Activated CD4-positive, CD25-positive, alpha-beta regulatory T cell treated with anti-CD3 and anti-CD28 coated beads, Interleukin-2, amount 50 U/mL, for 72 hours (primary cell): ENCODE results near the gene RFK.
"Not testable (repeated sequence)": the region's sequence is repeated elsewhere in the genome, so short reads cannot be mapped to it uniquely, and the experiment has no call there.

Source experiments
- DNase-seq: peaks from one replicate; pipeline ENCODE4 v3.0.0; 2021

Gene RFK

GRCh38 chr9:76366275-76366674 lies 28.0 kb downstream of the RFK start:
- DNase-seq = no peak

DNA sequence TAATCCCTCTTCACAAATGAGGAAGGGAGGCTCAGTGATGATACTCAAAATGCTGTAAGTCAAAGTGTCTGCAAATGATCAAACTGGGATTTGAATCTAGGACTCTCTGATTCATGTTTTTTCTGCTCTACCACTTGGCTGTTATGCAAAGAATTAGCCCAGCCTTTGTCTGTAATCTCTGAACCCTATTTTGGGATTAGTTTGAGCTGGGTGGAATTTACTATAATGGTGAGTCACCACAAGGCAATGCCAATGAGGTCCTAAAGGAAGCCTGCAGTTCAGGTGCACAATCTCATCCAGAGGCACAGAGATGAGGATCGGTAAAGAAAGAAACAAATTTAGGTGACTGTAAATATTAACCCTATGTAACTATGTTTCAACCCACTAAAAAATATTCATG lies 29.2 kb downstream of the RFK start:
- DNase-seq = no peak

GRCh38 chr9:76363032-76363395 lies 31.2 kb downstream of the RFK start:
- DNase-seq = no peak

DNA sequence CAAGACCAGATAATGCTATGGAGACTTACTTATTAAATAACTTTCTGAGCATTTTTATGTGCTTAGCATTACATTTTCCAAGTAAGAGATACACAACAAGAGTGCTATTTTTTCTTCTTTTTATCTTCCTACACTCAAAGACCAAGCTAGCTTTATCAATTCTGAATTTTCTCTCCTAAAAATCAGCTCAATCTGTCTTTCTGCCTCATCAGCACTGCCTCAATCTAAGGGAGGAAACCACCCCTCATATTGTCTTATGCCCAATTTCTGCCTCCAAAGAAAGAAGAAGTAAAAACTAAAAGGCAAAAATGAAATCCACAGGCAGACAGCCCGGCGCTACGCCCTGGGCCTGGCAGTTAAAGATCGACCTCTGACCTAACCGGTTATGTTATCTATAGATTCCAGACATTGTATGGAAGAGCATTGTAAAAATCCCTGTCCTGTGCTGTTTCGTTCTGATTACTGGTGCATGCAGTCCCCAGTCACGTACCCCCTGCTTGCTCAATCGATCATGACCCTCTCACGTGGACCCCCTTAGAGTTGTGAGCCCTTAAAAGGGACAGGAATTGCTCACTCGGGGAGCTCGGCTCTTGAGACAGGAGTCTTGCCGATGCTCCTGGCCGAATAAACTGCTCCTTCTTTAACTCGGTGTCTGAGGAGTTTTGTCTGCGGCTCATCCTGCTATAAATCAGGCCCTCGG lies 31.7 kb downstream of the RFK start:
- not testable (repeated sequence) for DNase-seq

- no peak for DNase-seq
Measured at GRCh38 chr9:76359766-76360165, 34.5 kb downstream of the RFK start.

DNA sequence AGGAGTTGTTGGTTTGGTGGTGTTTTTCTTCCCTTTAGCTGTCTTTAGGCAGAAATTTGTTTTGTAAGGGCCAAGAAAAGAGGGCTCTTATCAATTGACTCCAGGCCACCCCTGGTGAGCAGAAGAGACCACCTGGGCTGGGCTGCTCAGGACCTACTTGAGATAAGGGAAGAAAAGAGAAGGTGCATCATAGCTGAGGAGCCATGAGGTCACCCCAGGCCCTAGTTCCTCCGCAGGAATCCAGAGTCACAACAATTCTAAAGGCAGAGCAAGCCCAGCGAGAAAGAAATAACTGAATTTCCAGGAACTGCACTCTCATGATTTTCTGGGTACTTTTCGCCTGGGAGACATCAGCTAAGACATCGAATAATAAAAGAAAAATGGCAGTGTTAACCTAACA lies 34.9 kb downstream of the RFK start:
- no peak for DNase-seq

GRCh38 chr9:76358628-76359280 lies 35.5 kb downstream of the RFK start:
- DNase-seq = no peak

GRCh38 chr9:76357555-76357954 lies 36.7 kb downstream of the RFK start:
- DNase-seq = no peak

GRCh38 chr9:76355886-76356285 lies 38.3 kb downstream of the RFK start:
- no peak for DNase-seq

DNA sequence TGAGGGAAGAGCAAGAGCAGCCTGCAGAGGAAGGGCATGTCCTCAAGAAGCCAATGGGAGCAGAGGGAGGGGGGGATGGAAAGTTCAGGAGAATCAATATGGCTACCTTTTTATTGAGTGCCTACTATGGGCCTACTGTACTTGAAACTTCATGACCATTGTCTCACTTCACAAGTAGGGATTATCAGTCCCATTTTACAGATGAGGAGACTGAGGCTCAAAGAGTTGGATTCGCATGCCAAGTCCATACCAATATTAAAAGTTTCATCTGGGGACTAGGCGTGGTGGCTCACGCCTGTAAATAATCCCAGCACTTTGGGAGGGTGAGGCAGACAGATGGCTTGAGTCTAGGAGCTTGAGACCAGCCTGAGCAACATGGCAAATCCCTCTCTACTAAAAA lies 40.0 kb downstream of the RFK start:
- DNase-seq = no peak

- no peak for DNase-seq
Measured at GRCh38 chr9:76353280-76353679, 40.9 kb downstream of the RFK start.

DNA sequence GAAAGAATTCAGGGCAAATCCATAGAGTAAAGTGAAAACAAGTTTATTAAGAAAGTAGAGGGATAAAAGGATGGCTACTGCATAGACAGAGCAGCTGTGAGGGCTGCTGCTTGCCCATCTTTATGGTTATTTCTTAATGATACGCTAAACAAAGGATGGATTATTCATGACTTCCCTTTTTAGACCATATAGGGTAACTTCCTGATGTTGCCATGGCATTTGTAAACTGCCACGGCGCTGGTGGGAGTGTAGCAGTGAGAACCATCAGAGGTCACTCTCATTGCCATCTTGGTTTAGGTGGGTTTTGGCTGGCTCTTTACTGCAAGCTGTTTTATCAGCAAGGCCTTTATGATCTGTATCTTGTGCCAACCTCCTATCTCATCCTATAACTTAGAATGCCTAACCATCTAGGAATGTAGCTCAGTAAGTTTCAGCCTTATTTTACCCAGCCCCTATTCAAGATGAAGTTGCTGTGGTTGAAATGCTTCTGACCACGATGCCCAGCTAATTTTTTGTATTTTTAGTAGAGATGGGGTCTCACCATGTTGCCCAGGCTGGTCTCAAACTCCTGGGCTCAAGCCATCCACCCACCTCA lies 42.1 kb downstream of the RFK start:
- DNase-seq = no peak

DNA sequence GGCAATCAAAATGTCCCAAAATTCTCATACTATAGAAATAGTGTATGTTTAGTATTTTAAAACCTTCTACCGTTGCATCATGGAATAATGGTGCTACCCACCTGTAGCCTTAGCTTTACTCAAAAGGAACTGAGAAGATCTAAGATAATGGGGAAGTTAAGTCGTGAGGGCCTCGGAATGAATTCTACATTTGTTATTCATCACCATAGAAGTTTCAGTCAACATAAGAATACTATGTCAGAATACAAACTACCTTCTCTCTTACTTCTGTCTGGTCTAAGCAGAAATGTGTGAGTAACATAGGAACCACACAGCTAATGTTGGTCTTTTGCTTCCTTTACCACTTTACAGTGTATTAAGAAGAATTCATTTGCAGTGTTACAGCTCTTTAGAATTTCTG lies 43.2 kb downstream of the RFK start:
- DNase-seq = no peak

- DNase-seq = no peak
Measured at GRCh38 chr9:76349865-76350264, 44.4 kb downstream of the RFK start.

GRCh38 chr9:76342858-76343257 lies 51.4 kb downstream of the RFK start:
- no peak for DNase-seq

GRCh38 chr9:76342201-76342600 lies 52.0 kb downstream of the RFK start:
- no peak for DNase-seq

DNA sequence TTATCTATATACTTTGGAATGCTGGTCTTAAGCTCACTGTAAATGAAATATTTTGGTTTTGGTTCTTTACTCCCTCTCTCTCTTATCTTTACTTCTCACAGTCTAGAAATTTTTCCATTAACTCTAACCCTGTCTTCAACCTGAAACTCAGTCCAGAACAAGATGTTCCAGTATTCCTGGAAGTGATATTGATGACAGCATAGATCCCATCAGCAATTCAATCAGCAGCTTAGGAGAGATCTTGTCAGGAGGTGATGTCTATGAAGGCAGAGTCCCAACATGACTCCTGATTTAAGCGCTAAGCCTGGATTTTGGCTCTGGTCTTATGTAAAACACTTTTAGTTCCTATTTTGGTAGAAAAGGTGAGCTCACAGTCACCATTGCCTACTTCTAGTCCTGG lies 52.6 kb downstream of the RFK start:
- no peak for DNase-seq

GRCh38 chr9:76338418-76338817 lies 55.8 kb downstream of the RFK start:
- no peak for DNase-seq

GRCh38 chr9:76336027-76336426 lies 58.2 kb downstream of the RFK start:
- no peak for DNase-seq
